OCI-LY1 (cell line): Measurements from ENCODE around the gene KLHDC10.

Experiments used
- H2AFZ ChIP-seq: fragments of 200-600 bp; sonication (generic), shearing (Covaris generic); 2 replicates; pipeline ENCODE4 v1.6.0; 2014; ENCODE audit warnings: antibody characterized with exemption, mild to moderate bottlenecking, low read length
- H3F3A ChIP-seq: fragments of 200-600 bp; sonication (generic), shearing (Covaris generic); 2 replicates; pipeline ENCODE4 v1.6.0; 2014; ENCODE audit warnings: mild to moderate bottlenecking, antibody characterized with exemption, low read length, moderate library complexity; ENCODE audit not compliant: insufficient read depth
- H3K27ac ChIP-seq: fragments of 200-600 bp; sonication (generic); 2 replicates; pipeline ENCODE4 v1.5.1; 2014; ENCODE audit warnings: low read length, mixed run types, mild to moderate bottlenecking, low read depth; ENCODE audit not compliant: poor library complexity, severe bottlenecking
- H3K27me3 ChIP-seq: fragments of 200-600 bp; sonication (generic); 2 replicates; pipeline ENCODE4 v1.6.0; 2014; ENCODE audit warnings: antibody characterized with exemption, mild to moderate bottlenecking, low read length, moderate library complexity; ENCODE audit not compliant: insufficient read depth
- H3K36me3 ChIP-seq: fragments of 200-600 bp; sonication (generic); 2 replicates; pipeline ENCODE4 v1.6.1; 2014; ENCODE audit warnings: mild to moderate bottlenecking, antibody characterized with exemption, low read length, moderate library complexity, mixed read lengths; ENCODE audit not compliant: insufficient read depth
- H3K4me1 ChIP-seq: fragments of 200-600 bp; sonication (generic); 2 replicates; pipeline ENCODE4 v1.5.1; 2014; ENCODE audit warnings: mild to moderate bottlenecking, low read length, moderate library complexity; ENCODE audit not compliant: insufficient read depth, severe bottlenecking
- H3K4me2 ChIP-seq: fragments of 200-600 bp; sonication (generic), shearing (Covaris generic); 2 replicates; pipeline ENCODE4 v1.6.1; 2014; ENCODE audit warnings: low read length
- H3K4me3 ChIP-seq: fragments of 200-600 bp; sonication (generic); 2 replicates; pipeline ENCODE4 v1.5.1; 2014; ENCODE audit warnings: low read length, low read depth, mild to moderate bottlenecking, mixed read lengths; ENCODE audit not compliant: poor library complexity, severe bottlenecking
- H3K79me2 ChIP-seq: fragments of 200-600 bp; shearing (Covaris generic); 2 replicates; pipeline ENCODE4 v1.6.1; 2016; ENCODE audit warnings: mixed run types, low read length, mixed read lengths; ENCODE audit not compliant: insufficient read depth
- H3K9ac ChIP-seq: fragments of 200-600 bp; sonication (generic), shearing (Covaris generic); 2 replicates; pipeline ENCODE4 v1.6.1; 2014; ENCODE audit warnings: mild to moderate bottlenecking, low read length, mixed read lengths
- H3K9me2 ChIP-seq: fragments of 200-600 bp; sonication (generic), shearing (Covaris generic); 2 replicates; pipeline ENCODE4 v1.6.1; 2014; ENCODE audit warnings: low read depth, mild to moderate bottlenecking, low read length, mixed read lengths
- H3K9me3 ChIP-seq: fragments of 200-600 bp; shearing (Covaris generic); 2 replicates; pipeline ENCODE4 v1.6.1; 2014; ENCODE audit warnings: low read length, mixed read lengths
- H4K20me1 ChIP-seq: fragments of 200-600 bp; sonication (generic), shearing (Covaris generic); 2 replicates; pipeline ENCODE4 v1.6.0; 2016; ENCODE audit warnings: mild to moderate bottlenecking, low read length; ENCODE audit not compliant: insufficient read depth
- CTCF ChIP-seq: fragments of 200-600 bp; sonication (generic), shearing (Covaris generic); IDR thresholded peaks from 2 replicates; pipeline ENCODE4 v1.5.1; 2017; ENCODE audit warnings: mild to moderate bottlenecking, antibody characterized with exemption, low read length, moderate library complexity, mixed read lengths
- EZH2 ChIP-seq: fragments of 200-600 bp; sonication (generic), shearing (Covaris generic); IDR thresholded peaks from 2 replicates; pipeline ENCODE4 v1.8.0; 2017; ENCODE audit warnings: borderline replicate concordance, mixed run types, mild to moderate bottlenecking, antibody characterized with exemption, low read length, moderate library complexity, mixed read lengths

Gene KLHDC10

DNA sequence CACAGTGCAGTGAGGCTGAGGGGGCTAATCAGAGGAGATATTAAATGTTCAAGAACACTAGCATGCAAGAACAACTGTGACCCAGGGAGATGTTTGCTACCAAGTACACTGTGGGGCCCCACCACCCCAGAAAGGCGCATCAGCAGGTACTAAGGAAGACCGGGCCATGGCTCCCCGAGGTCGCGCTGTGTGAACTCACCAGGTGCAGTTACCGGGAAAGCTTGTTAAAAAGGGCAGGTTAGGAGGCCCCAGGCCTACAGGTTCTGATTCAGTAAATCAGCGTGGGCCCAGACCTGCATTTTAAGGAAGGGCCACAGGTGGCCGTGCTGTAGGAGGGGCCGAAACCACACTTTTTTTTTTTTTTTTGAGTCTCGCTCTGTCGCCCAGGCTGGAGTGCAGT, 80.3 kb downstream of the KLHDC10 start:
- no peaks in the 10 kb centered on the region for H3K79me2 ChIP-seq
- no peaks in the 10 kb centered on the region for H3K27me3 ChIP-seq
- H3K36me3 ChIP-seq, result no peaks in the 10 kb centered on the region
- no peak overlapping the region for H3K4me3 ChIP-seq
- peaks cover 10% of the 10 kb centered on the region; the same call in 1 of the 2 replicates for H3F3A ChIP-seq
- no peaks in the 10 kb centered on the region for H4K20me1 ChIP-seq
- peak overlapping the region; percentile 79 for H3K27ac ChIP-seq
- H3K9me2 ChIP-seq, result no peaks in the 10 kb centered on the region
- no peak overlapping the region for H3K9ac ChIP-seq
- H2AFZ ChIP-seq, result no peak overlapping the region
- no peaks in the 10 kb centered on the region for H3K9me3 ChIP-seq
- TF ChIP-seq EZH2, result no peak
- no peak for TF ChIP-seq CTCF
- H3K4me2 ChIP-seq, result peak overlapping the region; percentile 31; the same call in 1 of the 2 replicates
- H3K4me1 ChIP-seq, result peaks cover 42% of the 10 kb centered on the region

GRCh38 chr7:130151591-130152492, 81.5 kb downstream of the KLHDC10 start:
- H3K27me3 ChIP-seq, result no peaks in the 10 kb centered on the region
- H3K27ac ChIP-seq, result no peak overlapping the region
- H3F3A ChIP-seq, result peaks cover 10% of the 10 kb centered on the region; the same call in 1 of the 2 replicates
- H3K9me2 ChIP-seq, result no peaks in the 10 kb centered on the region
- H4K20me1 ChIP-seq, result no peaks in the 10 kb centered on the region
- peaks cover 42% of the 10 kb centered on the region for H3K4me1 ChIP-seq
- H3K79me2 ChIP-seq, result no peaks in the 10 kb centered on the region
- no peak overlapping the region for H3K9ac ChIP-seq
- H3K9me3 ChIP-seq, result peaks cover 2% of the 10 kb centered on the region; the same call in 1 of the 2 replicates
- no peak overlapping the region for H3K4me2 ChIP-seq
- TF ChIP-seq EZH2 (no peak), CTCF (no peak)
- H2AFZ ChIP-seq, result no peak overlapping the region
- H3K36me3 ChIP-seq, result no peaks in the 10 kb centered on the region; the same call in 1 of the 2 replicates
- H3K4me3 ChIP-seq, result no peak overlapping the region

DNA sequence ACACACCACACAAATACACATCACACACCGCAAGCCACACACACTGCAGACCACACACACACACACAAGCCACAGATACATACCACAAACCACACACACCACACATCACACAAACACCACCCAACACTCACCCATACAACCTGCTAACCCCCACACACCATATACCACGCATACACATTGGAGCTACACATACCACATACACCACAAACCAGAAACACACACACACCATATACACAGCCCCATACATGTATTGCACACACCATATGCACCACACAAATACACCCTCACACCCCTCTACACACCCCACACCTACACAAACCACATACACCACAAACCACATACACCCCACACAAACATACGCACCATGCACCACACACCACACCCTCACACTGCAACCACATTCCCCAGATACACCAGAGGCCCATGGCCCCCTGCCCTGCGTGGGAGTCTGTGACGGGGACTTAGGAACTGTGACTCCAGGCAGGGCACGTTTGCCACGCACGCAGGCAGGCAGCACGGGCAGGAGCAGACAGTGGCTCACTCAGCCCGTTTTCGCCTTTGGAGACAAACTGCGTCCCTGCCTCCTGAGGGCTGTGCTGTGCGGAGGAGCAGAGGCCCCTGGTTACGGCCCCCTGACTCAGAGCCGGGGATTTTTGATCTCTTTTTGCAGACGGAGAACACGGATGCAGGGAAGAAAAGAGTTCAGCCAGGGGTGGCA, 82.3 kb downstream of the KLHDC10 start:
- Histone ChIP-seq H3K4me1 (peaks cover 42% of the 10 kb centered on the region), H2AFZ (no peak overlapping the region), H3K4me2 (no peak overlapping the region), H3F3A (peaks cover 10% of the 10 kb centered on the region; the same call in 1 of the 2 replicates), H3K9me3 (peaks cover 2% of the 10 kb centered on the region; the same call in 1 of the 2 replicates), H3K27ac (no peak overlapping the region), H3K27me3 (no peaks in the 10 kb centered on the region), H3K36me3 (peaks cover 6% of the 10 kb centered on the region; the same call in 1 of the 2 replicates), H3K79me2 (no peaks in the 10 kb centered on the region), H4K20me1 (no peaks in the 10 kb centered on the region), H3K9ac (no peak overlapping the region), H3K4me3 (no peak overlapping the region), H3K9me2 (no peaks in the 10 kb centered on the region)
- TF ChIP-seq EZH2, result no peak
- no peak for TF ChIP-seq CTCF
